ENCODE data around the gene UGT2B10. TPM values are rescaled to one million over a fixed set of nuclear protein-coding genes. Genes with fewer than 3 reads are reported as not detected.
"Not testable (repeated sequence)": the region's sequence is repeated elsewhere in the genome, so short reads cannot be mapped to it uniquely, and the experiment has no call there.

UGT2B10 gene
- total and polyA plus RNA-seq, 2 of the 13 experiments (the other 11 are each of a cell fraction or from before 2014, with no cell fraction given): 107 to 148 TPM

- TF ChIP-seq ZNF124 (CRISPR knock-in tag; IDR thresholded peaks at IDR 0.05) (peak; percentile 55; the same call in 1 of the 2 replicates), FOXA1 (IDR thresholded peaks at IDR 0.05) (peak; percentile 81), FOXA1 (CRISPR knock-in tag; IDR thresholded peaks at IDR 0.05) (peak; percentile 93), MIER3 (CRISPR knock-in tag; IDR thresholded peaks at IDR 0.05; ENCODE audit: borderline replicate concordance) (peak; percentile 89; the same call in 1 of the 2 replicates), ARID2 (CRISPR knock-in tag; IDR thresholded peaks at IDR 0.05; ENCODE audit: borderline replicate concordance) (peak; percentile 76), SAP130 (CRISPR knock-in tag; IDR thresholded peaks at IDR 0.05; ENCODE audit: low read depth) (peak; percentile 71), ZBTB34 (CRISPR knock-in tag; IDR thresholded peaks at IDR 0.05) (peak; percentile 52; the same call in 1 of the 2 replicates), STAT6 (CRISPR knock-in tag; IDR thresholded peaks at IDR 0.05; ENCODE audit: borderline replicate concordance) (0 out of 2 replicates have a peak, but pooled peaks have one; percentile 45), ZFY (CRISPR knock-in tag; IDR thresholded peaks at IDR 0.05) (peak; percentile 62), TOE1 (CRISPR knock-in tag; IDR thresholded peaks at IDR 0.05) (peak; percentile 80; the same call in 1 of the 2 replicates), ZNF761 (CRISPR knock-in tag; conservative IDR thresholded peaks at IDR 0.05) (0 out of 2 replicates have a peak, but pooled peaks have one; percentile 60), ZNF749 (CRISPR knock-in tag; IDR thresholded peaks at IDR 0.05; ENCODE audit: borderline replicate concordance) (peak; percentile 41; the same call in 1 of the 2 replicates), TMF1 (CRISPR knock-in tag; IDR thresholded peaks at IDR 0.05; ENCODE audit: low read depth) (peak; percentile 73; the same call in 1 of the 2 replicates), MIXL1 (CRISPR knock-in tag; IDR thresholded peaks at IDR 0.05) (peak; percentile 99), MTF1 (CRISPR knock-in tag; IDR thresholded peaks at IDR 0.05) (peak; percentile 30; the same call in 1 of the 2 replicates), ARNT2 (CRISPR knock-in tag; IDR thresholded peaks at IDR 0.05; ENCODE audit: low read depth) (peak; percentile 45; the same call in 1 of the 2 replicates), MAZ (CRISPR knock-in tag; IDR thresholded peaks at IDR 0.05; ENCODE audit: low read depth) (peak; percentile 46; the same call in 1 of the 2 replicates), BRD4 (CRISPR knock-in tag; IDR thresholded peaks at IDR 0.05) (peak; percentile 62; the same call in 1 of the 2 replicates), FOXP1 (CRISPR knock-in tag; IDR thresholded peaks at IDR 0.05) (peak; percentile 95), THRA (CRISPR knock-in tag; IDR thresholded peaks at IDR 0.05; ENCODE audit: borderline replicate concordance) (peak; percentile 70)
- not testable (repeated sequence) for TF ChIP-seq MAZ (IDR thresholded peaks at IDR 0.05; ENCODE audit: borderline replicate concordance, low read depth, low read length); FOXP1 (IDR thresholded peaks at IDR 0.05)
Observed at GRCh38 chr4:68815617-68816409, at the start of gene UGT2B10 (continued).
